CD14-positive monocyte (primary cell): ENCODE results near the gene BLNK. TPM values are rescaled to one million over a fixed set of nuclear protein-coding genes. Genes with fewer than 3 reads are reported as not detected.

ENCODE experiments used
- DNase-seq, 3 donors: peaks; one replicate each; pipeline ENCODE4 v3.0.0-alpha.2; 2011 to 2022
- H2AFZ ChIP-seq: 2 replicates; pipeline ENCODE4 v1.6.0; 2012; ENCODE audit warnings: mild to moderate bottlenecking, low read depth, low read length, inconsistent platforms; ENCODE audit not compliant: insufficient read depth, poor library complexity, severe bottlenecking
- H3K27ac ChIP-seq, 2 donors: 1 replicate in 1 of 2; 2 replicates in 1 of 2; pipeline ENCODE4 v1.5.1; 2012 to 2013; ENCODE audit warnings: low read length in 2 of 2, control low read depth in 1 of 2, inconsistent platforms in 1 of 2, low read depth in 1 of 2, mild to moderate bottlenecking in 1 of 2
- H3K27me3 ChIP-seq, 2 donors: one replicate each; pipeline versions ENCODE4 v1.6.0 to v1.6.1; 2011 to 2013; ENCODE audit warnings: low read length in 2 of 2; ENCODE audit not compliant: control insufficient read depth in 2 of 2, insufficient read depth in 2 of 2
- H3K36me3 ChIP-seq, 2 donors: replicated peaks in 1 of 2; 1 replicate in 1 of 2; 2 replicates in 1 of 2; pipeline versions ENCODE4 v1.5.1 to v1.6.1; 2012 to 2013; ENCODE audit warnings: low read length in 2 of 2, control low read depth in 1 of 2, inconsistent platforms in 1 of 2, mild to moderate bottlenecking in 1 of 2; ENCODE audit not compliant: insufficient read depth in 2 of 2, control insufficient read depth in 1 of 2
- H3K4me1 ChIP-seq, 2 donors: 1 replicate in 1 of 2; 2 replicates in 1 of 2; pipeline versions ENCODE4 v1.5.1 to v1.6.1; 2012 to 2013; ENCODE audit warnings: low read length in 2 of 2, control low read depth in 1 of 2, inconsistent platforms in 1 of 2, mild to moderate bottlenecking in 1 of 2, moderate library complexity in 1 of 2; ENCODE audit not compliant: insufficient read depth in 2 of 2, control insufficient read depth in 1 of 2
- H3K4me2 ChIP-seq: replicated peaks from 2 replicates; pipeline ENCODE3; 2012; ENCODE audit warnings: low read length, moderate library complexity, mild to moderate bottlenecking; ENCODE audit not compliant: poor library complexity, severe bottlenecking; ENCODE audit errors: extremely low read depth
- H3K4me3 ChIP-seq, 3 experiments: fragments of 200-600 bp in 1 of 3; sonication (generic) in 1 of 3; replicated peaks in 1 of 3; 1 replicate in 2 of 3; 2 replicates in 1 of 3; pipeline ENCODE4 v1.5.1; 2011 to 2013; ENCODE audit warnings: low read length in 3 of 3, mild to moderate bottlenecking in 3 of 3, control low read depth in 2 of 3, low read depth in 2 of 3, inconsistent platforms in 1 of 3, moderate library complexity in 1 of 3
- H3K79me2 ChIP-seq: 2 replicates; pipeline ENCODE4 v1.6.0; 2012; ENCODE audit warnings: mild to moderate bottlenecking, control low read depth, inconsistent platforms, low read length, moderate library complexity; ENCODE audit not compliant: insufficient read depth
- H3K9ac ChIP-seq: 2 replicates; pipeline ENCODE4 v1.6.0; 2017; ENCODE audit warnings: low read length, mild to moderate bottlenecking; ENCODE audit not compliant: insufficient read depth, poor library complexity, severe bottlenecking
- H3K9me3 ChIP-seq, 2 donors: replicated peaks in 1 of 2; 1 replicate in 1 of 2; 2 replicates in 1 of 2; pipeline versions ENCODE4 v1.5.1 to v1.6.1; 2012 to 2013; ENCODE audit warnings: low read length in 2 of 2, control low read depth in 1 of 2; ENCODE audit not compliant: control insufficient read depth in 1 of 2, insufficient read depth in 1 of 2
- H4K20me1 ChIP-seq: 2 replicates; pipeline ENCODE4 v1.6.0; 2012; ENCODE audit warnings: mild to moderate bottlenecking, low read length, control low read depth, moderate library complexity; ENCODE audit not compliant: insufficient read depth
- H3K27ac Mint-ChIP-seq, 7 donors: one replicate each; pipeline ENCODE4 v1.8.0; 2020; ENCODE audit warnings: mild to moderate bottlenecking in 7 of 7, mixed read lengths in 7 of 7, moderate library complexity in 6 of 7, inconsistent platforms in 2 of 7
- H3K27me3 Mint-ChIP-seq, 3 donors: one replicate each; pipeline ENCODE4 v1.8.0; 2021 to 2022; ENCODE audit warnings: low read depth in 3 of 3, mild to moderate bottlenecking in 3 of 3, mixed read lengths in 3 of 3, moderate library complexity in 3 of 3, inconsistent platforms in 1 of 3
- H3K36me3 Mint-ChIP-seq, 2 donors: one replicate each; pipeline ENCODE4 v1.8.0; 2020; ENCODE audit warnings: mixed read lengths in 2 of 2, inconsistent platforms in 1 of 2, mild to moderate bottlenecking in 1 of 2
- H3K4me1 Mint-ChIP-seq: one replicate; pipeline ENCODE4 v1.8.0; 2020; ENCODE audit warnings: mild to moderate bottlenecking, mixed read lengths
- H3K4me3 Mint-ChIP-seq, 2 donors: one replicate each; pipeline ENCODE4 v1.8.0; 2020; ENCODE audit warnings: mild to moderate bottlenecking in 2 of 2, mixed read lengths in 2 of 2, moderate library complexity in 1 of 2
- H3K9me3 Mint-ChIP-seq, 7 donors: one replicate each; pipeline ENCODE4 v1.8.0; 2020 to 2022; ENCODE audit warnings: mixed read lengths in 7 of 7, mild to moderate bottlenecking in 6 of 7, moderate library complexity in 6 of 7, inconsistent platforms in 2 of 7
- CTCF ChIP-seq: fragments of 200-600 bp; IDR thresholded peaks from one replicate; pipeline ENCODE4 v1.8.0; 2022; ENCODE audit warnings: antibody characterized with exemption, mild to moderate bottlenecking
- WGBS: methylation state at CpG from one replicate; pipeline ENCODE4 v1.1.5; 2013; ENCODE audit warnings: missing lambda C conversion rate; ENCODE audit not compliant: insufficient coverage; 5-methylcytosine and 5-hydroxymethylcytosine counted together
- intact Hi-C, 2 donors: fragments of 100-400 bp; cut with micrococcal nuclease; formaldehyde crosslinking; loops; one replicate each; pipeline versions ENCODE4 v1.15.0 to v1.15.1; 2023
- polyA plus RNA-seq, 3 donors: library from polyadenylated mRNA; depleted of rRNA in 1 of 3; unstranded in 2 of 3; stranded (reverse) in 1 of 3; fragments of 300-500 nt in 2 of 3; fragments of >200 nt in 1 of 3; fragmentation: Illumina TruSeq in 2 of 3; gene quantifications; 1 replicate in 2 of 3; 2 replicates in 1 of 3; pipeline ENCODE4 v1.2.3, GENCODE V29; 2012 to 2021

The BLNK gene
- polyA plus RNA-seq, 3 donors: 1.4 to 1.9 (median 1.5) TPM

GRCh38 chr10:96222441-96222840 is 48.9 kb downstream of the BLNK start:
- no peak overlapping the region for H3K4me3 Mint-ChIP-seq
- Histone ChIP-seq H3K27me3 (no peaks in the 10 kb centered on the region), H3K36me3 (no peaks in the 10 kb centered on the region), H3K79me2 (no peaks in the 10 kb centered on the region), H3K9ac (no peak overlapping the region), H3K4me2 (no peak overlapping the region), H2AFZ (no peak overlapping the region), H4K20me1 (no peaks in the 10 kb centered on the region), H3K4me1 (no peaks in the 10 kb centered on the region), H3K27ac (no peak overlapping the region), H3K9me3 (no peaks in the 10 kb centered on the region), H3K4me3 (no peak overlapping the region)
- no peaks in the 10 kb centered on the region for H3K27me3 Mint-ChIP-seq
- H3K27ac Mint-ChIP-seq: no peak overlapping the region
- DNase-seq: no peak
- no peaks in the 10 kb centered on the region for H3K4me1 Mint-ChIP-seq
- peaks cover 0 to 2% of the 10 kb centered on the region in 2 donors for H3K36me3 Mint-ChIP-seq
- 100% methylated on average over 1 of the region's 3 CpGs for WGBS
- no peaks in the 10 kb centered on the region for H3K9me3 Mint-ChIP-seq
- intact Hi-C loops: no loop called here
- no peak for TF ChIP-seq CTCF

- no peaks in the 10 kb centered on the region for H3K4me1 Mint-ChIP-seq
- 100% methylated on average over 2 of the region's 5 CpGs for WGBS
- Histone ChIP-seq H3K4me3 (no peak overlapping the region), H3K9ac (no peak overlapping the region), H3K27me3 (no peaks in the 10 kb centered on the region), H3K4me1 (no peaks in the 10 kb centered on the region), H3K9me3 (no peaks in the 10 kb centered on the region), H2AFZ (no peak overlapping the region), H3K4me2 (no peak overlapping the region), H4K20me1 (no peaks in the 10 kb centered on the region), H3K79me2 (no peaks in the 10 kb centered on the region), H3K27ac (no peak overlapping the region), H3K36me3 (no peaks in the 10 kb centered on the region)
- H3K4me3 Mint-ChIP-seq: no peak overlapping the region
- no peak for DNase-seq
- no peaks in the 10 kb centered on the region for H3K9me3 Mint-ChIP-seq
- no peak for TF ChIP-seq CTCF
- no peaks in the 10 kb centered on the region for H3K27me3 Mint-ChIP-seq
- peaks cover 0 to 1% of the 10 kb centered on the region in 2 donors for H3K36me3 Mint-ChIP-seq
- H3K27ac Mint-ChIP-seq: no peak overlapping the region
- intact Hi-C loops: no loop called here
These were observed 52.5 kb downstream of the BLNK start for GRCh38 chr10:96218826-96219225.
